Fibroblast of the aortic adventitia (primary cell): ENCODE results near the gene FSTL1. TPM values are rescaled to one million over a fixed set of nuclear protein-coding genes. Genes with fewer than 3 reads are reported as not detected.
"Not testable (repeated sequence)": the region's sequence is repeated elsewhere in the genome, so short reads cannot be mapped to it uniquely, and the experiment has no call there.

Source experiments
- DNase-seq: peaks from one replicate; pipeline ENCODE4 v3.0.0-alpha.2; 2010; ENCODE audit warnings: low read depth
- H3K4me3 ChIP-seq: 2 replicates; pipeline ENCODE4 v1.5.1; 2011; ENCODE audit warnings: low read depth, mild to moderate bottlenecking, control low read depth, low read length, moderate library complexity
- CTCF ChIP-seq: IDR thresholded peaks from 2 replicates; pipeline ENCODE4 v1.5.1; 2011; ENCODE audit warnings: mild to moderate bottlenecking, low read length, control low read depth, inconsistent platforms; ENCODE audit not compliant: insufficient read depth
- total RNA-seq: library from RNA; depleted of rRNA; stranded (reverse); fragments of >200 nt; gene quantifications from 2 replicates; pipeline ENCODE4 v1.2.3, GENCODE V29; 2012; ENCODE audit warnings: low replicate concordance

The FSTL1 gene
- total RNA-seq, 1 donor, result 765 TPM

- no peak for DNase-seq
- H3K4me3 ChIP-seq, result no peak overlapping the region
- no peak for TF ChIP-seq CTCF
These were observed 67.8 kb downstream of the FSTL1 start for GRCh38 chr3:120382941-120383447.

- no peak for DNase-seq
- no peak overlapping the region for H3K4me3 ChIP-seq
- TF ChIP-seq CTCF, result no peak
These were observed 69.3 kb downstream of the FSTL1 start for GRCh38 chr3:120381503-120381902.

GRCh38 chr3:120377948-120378347 lies 72.8 kb downstream of the FSTL1 start:
- not testable (repeated sequence) for H3K4me3 ChIP-seq, DNase-seq

- DNase-seq, result no peak
- TF ChIP-seq CTCF, result no peak
- no peak overlapping the region for H3K4me3 ChIP-seq
These were observed 80.3 kb downstream of the FSTL1 start for GRCh38 chr3:120370463-120370862.

- no peak overlapping the region for H3K4me3 ChIP-seq
- TF ChIP-seq CTCF, result no peak
- no peak for DNase-seq
These were observed 81.7 kb downstream of the FSTL1 start for GRCh38 chr3:120369037-120369467.

- no peak for DNase-seq
- TF ChIP-seq CTCF, result no peak
- no peak overlapping the region for H3K4me3 ChIP-seq
These were observed 82.6 kb downstream of the FSTL1 start for GRCh38 chr3:120368172-120368571.

- TF ChIP-seq CTCF, result no peak
- no peak overlapping the region for H3K4me3 ChIP-seq
- peak; percentile 16 for DNase-seq
These were observed 86.0 kb downstream of the FSTL1 start for GRCh38 chr3:120364821-120365220.
